HUES64 (cell line): ENCODE measurements around the gene PDE4B.

Experiments
- H3K27ac ChIP-seq: 2 replicates; pipeline ENCODE4 v1.7.0; 2013; ENCODE audit warnings: low read depth, low read length, inconsistent platforms
- H3K27me3 ChIP-seq: 2 replicates; pipeline ENCODE4 v1.6.1; 2013; ENCODE audit warnings: mild to moderate bottlenecking, low read length; ENCODE audit not compliant: insufficient read depth
- H3K36me3 ChIP-seq: 2 replicates; pipeline ENCODE4 v1.6.1; 2013; ENCODE audit warnings: mild to moderate bottlenecking, low read length; ENCODE audit not compliant: insufficient read depth
- H3K4me1 ChIP-seq: 2 replicates; pipeline ENCODE4 v1.6.1; 2013; ENCODE audit warnings: mild to moderate bottlenecking, low read length, moderate library complexity; ENCODE audit not compliant: insufficient read depth
- H3K4me3 ChIP-seq: 2 replicates; pipeline ENCODE4 v1.5.1; 2013; ENCODE audit warnings: mild to moderate bottlenecking, low read length, moderate library complexity
- H3K9ac ChIP-seq: 2 replicates; pipeline ENCODE4 v1.6.1; 2013; ENCODE audit warnings: mild to moderate bottlenecking, low read depth, low read length
- H3K9me3 ChIP-seq: 2 replicates; pipeline ENCODE4 v1.6.1; 2013; ENCODE audit warnings: low read depth, low read length; ENCODE audit not compliant: insufficient read depth
- WGBS: fragments of 150-250, 120-280 bp; methylation state at CpG from one replicate; pipeline ENCODE4 v1.1.7; 2013; ENCODE audit warnings: missing lambda C conversion rate; 5-methylcytosine and 5-hydroxymethylcytosine counted together

Gene PDE4B

GRCh38 chr1:66025188-66025587 lies 232.5 kb downstream of the PDE4B start:
- H3K9me3 ChIP-seq: no peaks in the 10 kb centered on the region; the same call in 1 of the 2 replicates
- H3K4me1 ChIP-seq: no peaks in the 10 kb centered on the region
- H3K4me3 ChIP-seq: no peak overlapping the region
- H3K36me3 ChIP-seq: no peaks in the 10 kb centered on the region
- H3K27ac ChIP-seq: no peak overlapping the region
- H3K9ac ChIP-seq: no peak overlapping the region
- H3K27me3 ChIP-seq: no peaks in the 10 kb centered on the region

DNA sequence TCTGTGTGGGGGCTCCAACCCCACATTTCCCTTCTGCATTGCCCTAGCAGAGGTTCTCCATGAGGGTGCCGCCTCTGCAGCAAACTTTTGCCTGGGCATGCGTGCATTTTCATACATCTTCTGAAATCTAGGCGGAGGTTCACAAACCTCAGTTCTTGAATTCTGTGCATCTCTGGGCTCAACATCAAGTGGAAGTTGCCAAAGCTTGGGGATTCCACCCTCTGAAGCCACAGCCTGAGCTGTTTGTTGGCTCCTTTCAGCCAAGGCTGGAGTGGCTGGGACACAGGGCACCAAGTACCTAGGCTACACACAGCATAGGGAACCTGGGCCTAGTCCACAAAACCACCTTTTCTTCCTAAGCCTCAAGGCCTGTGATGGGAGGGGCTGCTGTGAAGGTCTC lies 235.3 kb downstream of the PDE4B start:
- Histone ChIP-seq H3K4me3 (no peak overlapping the region), H3K9ac (no peak overlapping the region), H3K27me3 (no peaks in the 10 kb centered on the region), H3K27ac (no peak overlapping the region), H3K4me1 (no peaks in the 10 kb centered on the region), H3K36me3 (no peaks in the 10 kb centered on the region), H3K9me3 (no peaks in the 10 kb centered on the region; the same call in 1 of the 2 replicates)
- 98% methylated on average over 3 of the region's 3 CpGs for WGBS

DNA sequence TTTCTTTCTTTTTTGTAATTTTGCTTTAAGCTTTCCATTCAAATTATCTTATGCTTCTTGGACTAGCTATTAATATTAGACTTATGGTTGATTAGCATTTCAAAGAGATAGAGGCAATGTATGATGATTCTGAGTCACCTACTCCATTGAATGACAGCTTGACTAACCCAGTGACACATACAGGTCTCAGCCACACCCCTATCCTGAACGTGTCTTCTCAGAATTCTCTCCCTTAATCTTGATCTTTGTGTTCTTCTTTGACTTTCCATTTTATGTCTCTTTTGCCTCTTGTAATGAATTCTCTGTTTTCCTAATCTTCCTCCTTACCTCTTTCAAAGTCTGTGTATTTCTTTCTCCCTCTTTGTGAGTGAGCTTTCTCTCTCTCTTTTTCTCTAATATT lies 241.1 kb downstream of the PDE4B start:
- H3K4me3 ChIP-seq: no peak overlapping the region
- peaks cover 7% of the 10 kb centered on the region for H3K4me1 ChIP-seq
- H3K27ac ChIP-seq: no peak overlapping the region
- no peaks in the 10 kb centered on the region; the same call in 1 of the 2 replicates for H3K9me3 ChIP-seq
- no peak overlapping the region for H3K9ac ChIP-seq
- no peaks in the 10 kb centered on the region for H3K36me3 ChIP-seq
- 13% methylated on average over 1 of the region's 1 CpG for WGBS
- H3K27me3 ChIP-seq: no peaks in the 10 kb centered on the region

- Histone ChIP-seq H3K4me3 (no peak overlapping the region), H3K27me3 (no peaks in the 10 kb centered on the region), H3K4me1 (peaks cover 10% of the 10 kb centered on the region), H3K9ac (no peak overlapping the region), H3K36me3 (no peaks in the 10 kb centered on the region), H3K9me3 (no peaks in the 10 kb centered on the region), H3K27ac (no peak overlapping the region)
- WGBS: 100% methylated on average over 1 of the region's 1 CpG
Measured at GRCh38 chr1:66035616-66036245, 243.0 kb downstream of the PDE4B start.

DNA sequence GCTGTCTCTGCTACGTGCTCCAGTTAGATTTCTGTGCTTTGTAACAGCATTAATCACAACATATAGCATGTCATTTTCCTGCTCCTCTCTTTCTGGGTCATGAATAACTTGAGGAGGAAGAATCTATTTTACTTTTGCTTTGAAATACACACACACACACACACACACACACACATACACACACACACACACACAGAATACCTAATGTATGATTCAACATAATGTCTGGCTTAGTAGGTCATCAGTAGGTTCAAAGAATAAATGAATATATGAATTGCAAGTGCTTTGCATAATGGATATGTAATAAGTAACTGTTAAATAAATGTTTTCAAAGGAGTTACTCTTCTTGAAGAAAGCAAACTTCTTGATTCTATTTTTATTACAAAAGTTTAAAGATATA lies 249.0 kb downstream of the PDE4B start:
- Histone ChIP-seq H3K36me3 (no peaks in the 10 kb centered on the region), H3K4me1 (peaks cover 10% of the 10 kb centered on the region), H3K9me3 (no peaks in the 10 kb centered on the region), H3K4me3 (no peak overlapping the region), H3K27me3 (no peaks in the 10 kb centered on the region), H3K9ac (no peak overlapping the region), H3K27ac (no peak overlapping the region)
- 87% methylated on average over 1 of the region's 1 CpG for WGBS

DNA sequence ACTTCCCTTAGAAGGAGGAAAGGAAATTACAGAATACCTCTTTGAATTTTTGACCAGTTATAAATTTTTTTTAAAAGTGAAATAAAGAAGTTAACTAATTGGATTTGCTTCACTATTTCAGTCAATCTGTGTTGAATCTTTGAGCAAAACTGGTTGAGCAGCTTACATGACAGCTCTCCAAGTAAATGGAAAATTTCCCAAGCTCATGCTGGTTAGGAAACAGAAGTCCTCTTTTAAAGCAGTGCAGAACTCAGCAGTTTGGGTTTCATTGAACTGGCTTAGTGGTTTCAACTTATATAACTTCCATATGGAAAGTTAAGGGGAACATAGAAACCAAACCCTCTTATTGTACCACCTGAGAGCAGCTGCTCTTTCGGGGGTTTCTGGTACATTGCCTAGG lies 250.5 kb downstream of the PDE4B start:
- H3K27ac ChIP-seq: no peak overlapping the region
- H3K9me3 ChIP-seq: no peaks in the 10 kb centered on the region
- H3K4me3 ChIP-seq: no peak overlapping the region
- peaks cover 9% of the 10 kb centered on the region for H3K4me1 ChIP-seq
- WGBS: 100% methylated on average over 1 of the region's 1 CpG
- H3K36me3 ChIP-seq: no peaks in the 10 kb centered on the region
- H3K27me3 ChIP-seq: no peaks in the 10 kb centered on the region
- no peak overlapping the region for H3K9ac ChIP-seq

DNA sequence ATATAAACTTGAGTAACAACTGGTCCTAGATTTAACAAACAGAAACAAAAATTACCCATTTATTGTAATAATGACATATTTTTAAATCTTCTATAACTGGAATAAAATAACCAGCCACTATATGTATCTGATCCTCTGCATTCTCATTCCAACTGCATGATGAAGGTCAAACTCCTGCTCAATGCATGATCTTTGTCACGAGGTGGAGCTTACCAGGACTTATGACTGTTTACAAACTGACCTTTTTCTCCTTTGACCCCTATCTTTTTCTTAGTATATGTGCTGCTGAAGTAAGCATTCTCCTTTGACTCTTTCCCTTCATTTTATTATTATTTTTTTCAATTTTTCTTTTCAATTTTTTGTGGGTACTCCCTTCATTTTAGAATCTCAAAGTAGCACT lies 252.2 kb downstream of the PDE4B start:
- H3K4me1 ChIP-seq: no peaks in the 10 kb centered on the region
- no peaks in the 10 kb centered on the region for H3K27me3 ChIP-seq
- H3K27ac ChIP-seq: no peak overlapping the region
- no peak overlapping the region for H3K4me3 ChIP-seq
- H3K9ac ChIP-seq: no peak overlapping the region
- H3K36me3 ChIP-seq: no peaks in the 10 kb centered on the region
- H3K9me3 ChIP-seq: no peaks in the 10 kb centered on the region
- WGBS: 89% methylated on average over 1 of the region's 1 CpG

- no peak overlapping the region for H3K27ac ChIP-seq
- WGBS: 95% methylated on average over 4 of the region's 4 CpGs
- no peak overlapping the region for H3K9ac ChIP-seq
- H3K4me1 ChIP-seq: no peaks in the 10 kb centered on the region
- no peaks in the 10 kb centered on the region for H3K36me3 ChIP-seq
- no peak overlapping the region for H3K4me3 ChIP-seq
- H3K27me3 ChIP-seq: no peaks in the 10 kb centered on the region
- no peaks in the 10 kb centered on the region for H3K9me3 ChIP-seq
Measured at GRCh38 chr1:66046415-66046814, 253.7 kb downstream of the PDE4B start.

GRCh38 chr1:66048011-66048410 lies 255.3 kb downstream of the PDE4B start:
- no peaks in the 10 kb centered on the region for H3K27me3 ChIP-seq
- H3K9me3 ChIP-seq: no peaks in the 10 kb centered on the region
- no peak overlapping the region for H3K9ac ChIP-seq
- H3K36me3 ChIP-seq: no peaks in the 10 kb centered on the region
- no peak overlapping the region for H3K27ac ChIP-seq
- H3K4me3 ChIP-seq: no peak overlapping the region
- H3K4me1 ChIP-seq: no peaks in the 10 kb centered on the region
- WGBS: 87% methylated on average over 2 of the region's 2 CpGs

- no peaks in the 10 kb centered on the region for H3K27me3 ChIP-seq
- H3K9me3 ChIP-seq: no peaks in the 10 kb centered on the region
- H3K36me3 ChIP-seq: no peaks in the 10 kb centered on the region
- H3K9ac ChIP-seq: no peak overlapping the region
- no peak overlapping the region for H3K27ac ChIP-seq
- no peak overlapping the region for H3K4me3 ChIP-seq
- WGBS: 94% methylated on average over 1 of the region's 1 CpG
- H3K4me1 ChIP-seq: no peaks in the 10 kb centered on the region
Measured at GRCh38 chr1:66050123-66050522, 257.4 kb downstream of the PDE4B start.

DNA sequence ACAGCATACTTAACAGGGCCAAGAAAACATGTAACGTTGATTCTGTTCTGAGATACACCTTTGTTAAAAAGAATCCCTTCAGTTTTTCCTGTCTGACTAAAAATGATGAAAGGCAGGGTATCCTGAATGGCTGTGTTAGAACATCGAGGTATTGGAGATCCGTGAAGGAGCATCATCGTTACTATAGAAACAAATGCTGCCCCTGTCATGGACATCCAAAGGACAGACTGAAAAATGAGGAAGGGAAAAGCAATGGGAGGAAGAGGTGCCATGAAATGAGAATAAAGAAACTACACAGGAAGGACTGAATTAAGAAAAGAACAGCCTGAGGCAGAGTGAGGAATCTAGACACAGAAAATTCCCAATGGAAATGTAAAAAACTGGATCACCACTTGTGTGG lies 257.9 kb downstream of the PDE4B start:
- Histone ChIP-seq H3K27me3 (no peaks in the 10 kb centered on the region), H3K4me1 (no peaks in the 10 kb centered on the region), H3K9me3 (no peaks in the 10 kb centered on the region), H3K27ac (no peak overlapping the region), H3K4me3 (no peak overlapping the region), H3K9ac (no peak overlapping the region), H3K36me3 (no peaks in the 10 kb centered on the region)
- 91% methylated on average over 4 of the region's 4 CpGs for WGBS

DNA sequence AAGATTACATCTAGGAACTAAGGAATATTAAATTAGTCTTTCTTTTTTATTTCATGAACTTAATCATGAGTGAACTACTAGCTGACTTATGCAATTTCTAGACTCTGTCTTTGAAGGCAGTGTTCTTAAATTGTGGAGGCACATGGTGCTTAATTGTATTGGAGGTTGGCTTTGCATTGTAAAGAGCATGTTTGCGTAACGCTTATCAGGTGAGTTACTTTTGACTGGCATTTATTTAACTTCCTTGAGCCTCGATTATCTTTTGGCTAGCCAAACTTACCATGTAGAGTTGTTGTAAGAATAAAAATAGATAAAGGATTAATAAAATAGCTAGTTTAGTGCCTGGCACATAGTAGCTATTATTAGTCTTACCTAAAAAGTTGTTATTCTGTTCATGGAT lies 262.4 kb downstream of the PDE4B start:
- 96% methylated on average over 3 of the region's 3 CpGs for WGBS
- Histone ChIP-seq H3K4me1 (no peaks in the 10 kb centered on the region), H3K4me3 (no peak overlapping the region), H3K27ac (no peak overlapping the region), H3K27me3 (no peaks in the 10 kb centered on the region), H3K9me3 (0 out of 2 replicates have a peak, but pooled peaks cover 4% of the 10 kb centered on the region), H3K36me3 (no peaks in the 10 kb centered on the region), H3K9ac (no peak overlapping the region)
